Measurements from ENCODE around the gene HMG20A.

HMG20A gene

GRCh38 chr15:77480859-77481633 lies 60.4 kb downstream of the HMG20A start:
- no peak for DNase-seq

GRCh38 chr15:77481670-77482069 lies 61.0 kb downstream of the HMG20A start:
- DNase-seq: peak; percentile 44 to 68

GRCh38 chr15:77482570-77482969 lies 61.9 kb downstream of the HMG20A start:
- peak in 1 of 2 experiments; percentile 23 for DNase-seq

- DNase-seq: no peak
Measured at GRCh38 chr15:77483425-77484140, 62.9 kb downstream of the HMG20A start.

- DNase-seq: no peak
Measured at GRCh38 chr15:77484994-77485393, 64.3 kb downstream of the HMG20A start.

- no peak for DNase-seq
Measured at GRCh38 chr15:77486542-77487468, 66.1 kb downstream of the HMG20A start.

- DNase-seq: no peak
Measured at GRCh38 chr15:77487469-77487842, 66.8 kb downstream of the HMG20A start.

GRCh38 chr15:77487888-77488287 lies 67.2 kb downstream of the HMG20A start:
- DNase-seq: no peak

- DNase-seq: no peak
Measured at GRCh38 chr15:77489647-77490046, 69.0 kb downstream of the HMG20A start.

GRCh38 chr15:77493324-77493907 lies 72.7 kb downstream of the HMG20A start:
- no peak for DNase-seq

GRCh38 chr15:77494073-77494867 lies 73.6 kb downstream of the HMG20A start:
- no peak for DNase-seq

GRCh38 chr15:77494964-77495363 lies 74.3 kb downstream of the HMG20A start:
- no peak for DNase-seq

GRCh38 chr15:77495838-77496596 lies 75.3 kb downstream of the HMG20A start:
- DNase-seq: no peak

- peak; percentile 82 to 90 for DNase-seq
Measured at GRCh38 chr15:77496715-77497109, 76.0 kb downstream of the HMG20A start.

GRCh38 chr15:77497110-77497737 lies 76.5 kb downstream of the HMG20A start:
- peak; percentile 96 to 98 for DNase-seq

- peak in 1 of 2 experiments; percentile 44 for DNase-seq
Measured at GRCh38 chr15:77497942-77498361, 77.3 kb downstream of the HMG20A start.

GRCh38 chr15:77499087-77499760 lies 78.5 kb downstream of the HMG20A start:
- DNase-seq: peak in 1 of 2 experiments; percentile 10

GRCh38 chr15:77500989-77501388 lies 80.3 kb downstream of the HMG20A start:
- DNase-seq: peak in 1 of 2 experiments; percentile 22

- no peak for DNase-seq
Measured at GRCh38 chr15:77502379-77503095, 81.8 kb downstream of the HMG20A start.

All from NCI-H446 (cell line).